Natural killer cell (primary cell): ENCODE measurements around the gene BPIFA1. TPM values are rescaled to one million over a fixed set of nuclear protein-coding genes. Genes with fewer than 3 reads are reported as not detected.

Experiments used
- ATAC-seq, 3 donors: fragments of 150-1000 bp in 2 of 3; fragments of 200-7000 bp in 1 of 3; cut with Tn5 transposase; 1 replicate in 1 of 3; 2 replicates in 2 of 3; pipeline ENCODE4 v1.10.0; 2021; ENCODE audit warnings: mild to moderate bottlenecking in 2 of 3, moderate library complexity in 2 of 3
- DNase-seq, 2 donors: peaks; one replicate each; pipeline versions ENCODE4 v3.0.0 to v3.0.0-alpha.2; 2013 to 2021; ENCODE audit warnings: mixed read lengths in 1 of 2
- H3K27ac ChIP-seq: one replicate; pipeline ENCODE4 v1.5.1; 2013; ENCODE audit warnings: mild to moderate bottlenecking, low read length
- H3K27me3 ChIP-seq: one replicate; pipeline ENCODE4 v1.6.1; 2013; ENCODE audit warnings: low read length; ENCODE audit not compliant: control insufficient read depth, insufficient read depth
- H3K36me3 ChIP-seq: one replicate; pipeline ENCODE4 v1.6.1; 2013; ENCODE audit warnings: low read length; ENCODE audit not compliant: control insufficient read depth, insufficient read depth
- H3K4me1 ChIP-seq: one replicate; pipeline ENCODE4 v1.6.1; 2013; ENCODE audit warnings: low read length; ENCODE audit not compliant: control insufficient read depth, insufficient read depth
- H3K4me3 ChIP-seq: one replicate; pipeline ENCODE4 v1.5.1; 2013; ENCODE audit warnings: low read length
- H3K9me3 ChIP-seq: one replicate; pipeline ENCODE4 v1.6.1; 2013; ENCODE audit warnings: low read length; ENCODE audit not compliant: control insufficient read depth, insufficient read depth
- H3K27ac Mint-ChIP-seq, 2 donors: one replicate each; pipeline ENCODE4 v1.8.0; 2022; ENCODE audit warnings: mild to moderate bottlenecking in 2 of 2, mixed read lengths in 2 of 2, moderate library complexity in 1 of 2
- H3K27me3 Mint-ChIP-seq, 2 donors: one replicate each; pipeline ENCODE4 v1.8.0; 2022; ENCODE audit warnings: low read depth in 2 of 2, mixed read lengths in 2 of 2
- H3K36me3 Mint-ChIP-seq: one replicate; pipeline ENCODE4 v1.8.0; 2022; ENCODE audit warnings: mixed read lengths
- H3K4me1 Mint-ChIP-seq, 2 donors: one replicate each; pipeline ENCODE4 v1.8.0; 2022; ENCODE audit warnings: mixed read lengths in 2 of 2
- H3K4me3 Mint-ChIP-seq: one replicate; pipeline ENCODE4 v1.8.0; 2022; ENCODE audit warnings: mild to moderate bottlenecking, moderate library complexity, mixed read lengths
- H3K9me3 Mint-ChIP-seq, 2 donors: one replicate each; pipeline ENCODE4 v1.8.0; 2022; ENCODE audit warnings: mixed read lengths in 2 of 2
- WGBS: methylation state at CpG from one replicate; pipeline ENCODE4 v1.1.7; 2013; ENCODE audit warnings: missing lambda C conversion rate; ENCODE audit not compliant: insufficient coverage; 5-methylcytosine and 5-hydroxymethylcytosine counted together
- intact Hi-C: fragments of 100-400 bp; cut with micrococcal nuclease; formaldehyde crosslinking; loops from one replicate; pipeline ENCODE4 v1.14.2; 2022
- total RNA-seq, 4 donors: library from RNA; stranded (reverse); fragments of 120-200 nt in 1 of 4; gene quantifications; one replicate each; pipeline versions ENCODE4 v1.2.3 to v1.2.4, GENCODE V29; 2013 to 2022
- TF ChIP-seq, protein P1 (sequence below): fragments of 200-600 bp; IDR thresholded peaks from one replicate; pipeline ENCODE4 v1.8.0; 2022; ENCODE audit warnings: antibody characterized with exemption

BPIFA1 gene
- total RNA-seq, 3 donors from 2014 or later (not counting 1 experiment from before 2014, with no cell fraction given), result not detected

DNA sequence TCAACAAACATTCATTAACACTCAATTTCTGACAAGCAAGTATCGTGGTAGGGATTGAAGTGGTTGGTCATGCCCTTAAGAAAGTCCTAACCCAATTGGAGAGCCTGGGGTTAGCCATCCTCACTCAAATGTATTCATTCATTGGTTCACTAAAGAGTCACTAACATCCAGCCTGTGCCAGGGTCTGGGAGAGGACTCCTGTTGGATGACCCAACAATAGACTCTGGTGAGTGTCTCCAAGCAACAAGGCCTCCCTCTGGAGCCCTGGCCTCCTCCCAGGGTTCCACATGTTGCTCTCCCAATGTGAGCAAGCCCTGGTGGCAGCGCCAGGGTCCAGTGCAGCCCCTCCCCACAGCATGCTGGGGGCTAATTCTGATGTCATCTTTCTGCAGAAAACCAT, 18.7 kb upstream of the BPIFA1 start, which contains the start of gene BPIFA3:
TSS of gene BPIFA3 (plus strand) at position 301 of the 400 bp plus-strand sequence. CDS start 185 bp downstream, outside the sequence.
- intact Hi-C loops, result no loop called here
- WGBS, result 85% methylated on average over 2 of the region's 2 CpGs
- TF ChIP-seq, protein P1, sequence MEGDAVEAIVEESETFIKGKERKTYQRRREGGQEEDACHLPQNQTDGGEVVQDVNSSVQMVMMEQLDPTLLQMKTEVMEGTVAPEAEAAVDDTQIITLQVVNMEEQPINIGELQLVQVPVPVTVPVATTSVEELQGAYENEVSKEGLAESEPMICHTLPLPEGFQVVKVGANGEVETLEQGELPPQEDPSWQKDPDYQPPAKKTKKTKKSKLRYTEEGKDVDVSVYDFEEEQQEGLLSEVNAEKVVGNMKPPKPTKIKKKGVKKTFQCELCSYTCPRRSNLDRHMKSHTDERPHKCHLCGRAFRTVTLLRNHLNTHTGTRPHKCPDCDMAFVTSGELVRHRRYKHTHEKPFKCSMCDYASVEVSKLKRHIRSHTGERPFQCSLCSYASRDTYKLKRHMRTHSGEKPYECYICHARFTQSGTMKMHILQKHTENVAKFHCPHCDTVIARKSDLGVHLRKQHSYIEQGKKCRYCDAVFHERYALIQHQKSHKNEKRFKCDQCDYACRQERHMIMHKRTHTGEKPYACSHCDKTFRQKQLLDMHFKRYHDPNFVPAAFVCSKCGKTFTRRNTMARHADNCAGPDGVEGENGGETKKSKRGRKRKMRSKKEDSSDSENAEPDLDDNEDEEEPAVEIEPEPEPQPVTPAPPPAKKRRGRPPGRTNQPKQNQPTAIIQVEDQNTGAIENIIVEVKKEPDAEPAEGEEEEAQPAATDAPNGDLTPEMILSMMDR, result no peak

DNA sequence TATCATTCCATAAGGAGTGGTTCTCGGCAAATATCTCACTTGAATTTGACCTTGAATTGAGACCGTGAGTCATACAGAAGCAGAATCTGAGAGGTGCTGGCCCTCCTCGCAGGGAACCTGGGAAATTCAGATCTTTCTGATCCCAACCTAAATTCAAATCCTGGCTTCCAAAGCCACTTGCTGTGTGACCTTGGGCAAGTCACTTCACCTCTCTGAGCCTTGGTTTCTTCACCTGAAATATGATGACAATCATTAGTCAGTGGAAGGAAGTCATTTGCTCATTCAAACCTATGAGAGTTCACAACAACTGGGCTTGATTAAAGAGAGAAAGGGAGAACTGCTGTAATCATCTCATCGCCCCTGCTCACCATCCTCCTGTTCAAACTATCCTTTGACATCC, 11.4 kb upstream of the BPIFA1 start:
- H3K27ac Mint-ChIP-seq, result no peak overlapping the region
- no peak for DNase-seq
- H3K4me1 Mint-ChIP-seq, result peaks cover under 1 to 2% of the 10 kb centered on the region in 2 donors
- no peaks in the 10 kb centered on the region for H3K36me3 Mint-ChIP-seq
- Histone ChIP-seq H3K36me3 (no peaks in the 10 kb centered on the region), H3K27ac (no peak overlapping the region), H3K9me3 (no peaks in the 10 kb centered on the region), H3K4me1 (peaks cover 7% of the 10 kb centered on the region), H3K4me3 (no peak overlapping the region), H3K27me3 (no peaks in the 10 kb centered on the region)
- no peak overlapping the region for H3K4me3 Mint-ChIP-seq
- H3K27me3 Mint-ChIP-seq, result peaks cover 12 to 26% of the 10 kb centered on the region in 2 donors
- intact Hi-C loops, result no loop called here
- WGBS, result 91% methylated on average over 3 of the region's 4 CpGs
- TF ChIP-seq, protein P1, result no peak
- H3K9me3 Mint-ChIP-seq, result no peaks in the 10 kb centered on the region
- no peak for ATAC-seq

More for the DNA sequence above, 18.7 kb upstream of the BPIFA1 start, which contains the start of gene BPIFA3:
- no peak for ATAC-seq
- H3K27me3 ChIP-seq, result no peaks in the 10 kb centered on the region
- H3K9me3 ChIP-seq, result no peaks in the 10 kb centered on the region
- H3K27ac Mint-ChIP-seq, result no peak within 1 kb of the TSS
- no peaks in the 10 kb centered on the region for H3K36me3 ChIP-seq
- DNase-seq, result no peak
- no peaks in the 10 kb centered on the region for H3K4me1 ChIP-seq
- H3K36me3 Mint-ChIP-seq, result no peaks in the 10 kb centered on the region
- H3K27ac ChIP-seq, result no peak within 1 kb of the TSS
- H3K4me1 Mint-ChIP-seq, result no peaks in the 10 kb centered on the region
- peaks cover 21 to 39% of the 10 kb centered on the region in 2 donors for H3K27me3 Mint-ChIP-seq
- no peak within 1 kb of the TSS for H3K4me3 ChIP-seq
- no peak within 1 kb of the TSS for H3K4me3 Mint-ChIP-seq
- no peaks in the 10 kb centered on the region for H3K9me3 Mint-ChIP-seq

DNA sequence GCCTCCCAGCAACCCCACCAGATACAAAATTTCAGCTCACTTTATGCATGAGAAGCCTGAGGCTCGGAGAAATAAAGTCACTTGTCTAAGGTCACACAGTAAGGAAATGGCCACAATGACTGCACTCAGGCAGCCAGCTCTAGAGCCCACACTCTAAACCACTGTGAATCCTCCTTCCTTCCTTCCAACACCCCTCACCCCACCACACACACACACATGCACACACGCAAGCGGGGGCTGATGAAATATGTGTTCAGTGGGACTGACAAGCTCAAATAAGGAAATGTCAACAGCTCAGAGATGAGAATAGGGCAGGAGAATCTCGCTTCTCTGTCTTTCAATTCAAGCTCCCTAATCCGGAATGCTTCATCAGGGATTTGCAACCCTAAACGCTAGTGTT, 6.0 kb upstream of the BPIFA1 start:
- peak overlapping the region; percentile 61 for H3K4me3 Mint-ChIP-seq

More for the DNA sequence above, 6.0 kb upstream of the BPIFA1 start:
- TF ChIP-seq, protein P1, result no peak
- Histone ChIP-seq H3K4me1 (peaks cover 20% of the 10 kb centered on the region), H3K36me3 (no peaks in the 10 kb centered on the region), H3K27ac (no peak overlapping the region), H3K27me3 (no peaks in the 10 kb centered on the region), H3K9me3 (no peaks in the 10 kb centered on the region), H3K4me3 (no peak overlapping the region)
- Mint-ChIP-seq H3K27ac (peak overlapping the region; percentile 72 to 82), H3K27me3 (peaks cover 7 to 10% of the 10 kb centered on the region in 2 donors), H3K4me1 (peaks cover 17 to 27% of the 10 kb centered on the region in 2 donors), H3K9me3 (no peaks in the 10 kb centered on the region), H3K36me3 (no peaks in the 10 kb centered on the region)
- DNase-seq (peak in 1 of 2 donors; percentile 24), ATAC-seq (peak; percentile 76 to 96 (median 85))
- intact Hi-C loops, result no loop called here
- WGBS, result 36% methylated on average over 4 of the region's 6 CpGs
